LNCaP clone FGC (cell line): ENCODE measurements around the gene METTL15.
"Not testable (repeated sequence)": the region's sequence is repeated elsewhere in the genome, so short reads cannot be mapped to it uniquely, and the experiment has no call there.

Experiments
- DNase-seq: peaks from one replicate; pipeline ENCODE4 v3.0.0-alpha.2; 2011; ENCODE audit warnings: low read depth
- H3K4me3 ChIP-seq: 2 replicates; pipeline ENCODE4 v1.5.1; 2011; ENCODE audit warnings: mild to moderate bottlenecking, low read depth, low read length, control low read depth
- CTCF ChIP-seq: IDR thresholded peaks from 2 replicates; pipeline ENCODE4 v1.5.1; 2012; ENCODE audit warnings: mild to moderate bottlenecking; ENCODE audit not compliant: control insufficient read depth, insufficient read depth; ENCODE audit errors: extremely low read depth

The METTL15 gene

GRCh38 chr11:28318871-28319270 lies 210.7 kb downstream of the METTL15 start:
- DNase-seq = no peak
- no peak for TF ChIP-seq CTCF

GRCh38 chr11:28323621-28324020 lies 215.4 kb downstream of the METTL15 start:
- H3K4me3 ChIP-seq = no peak overlapping the region
- no peak for DNase-seq
- TF ChIP-seq CTCF = no peak

More at GRCh38 chr11:28318871-28319270, 210.7 kb downstream of the METTL15 start:
- H3K4me3 ChIP-seq = no peak overlapping the region

- not testable (repeated sequence) for H3K4me3 ChIP-seq, DNase-seq
Measured at GRCh38 chr11:28332393-28332792, 224.2 kb downstream of the METTL15 start.

GRCh38 chr11:28337701-28338100 lies 229.5 kb downstream of the METTL15 start:
- no peak for DNase-seq
- no peak for TF ChIP-seq CTCF
- no peak overlapping the region for H3K4me3 ChIP-seq

- H3K4me3 ChIP-seq = no peak overlapping the region
- TF ChIP-seq CTCF = no peak
- DNase-seq = no peak
Measured at GRCh38 chr11:28338371-28338770, 230.2 kb downstream of the METTL15 start.

GRCh38 chr11:28339488-28339887 lies 231.3 kb downstream of the METTL15 start:
- TF ChIP-seq CTCF = no peak
- no peak overlapping the region for H3K4me3 ChIP-seq
- DNase-seq = no peak

GRCh38 chr11:28342716-28343115 lies 234.5 kb downstream of the METTL15 start:
- DNase-seq = no peak
- H3K4me3 ChIP-seq = no peak overlapping the region
- TF ChIP-seq CTCF = no peak
